NCI-H1694 (cell line): Measurements from ENCODE around the gene PRG3.
A peak's percentile ranks its signal among the peaks of the same experiment; 100 is the strongest.
"Not testable (repeated sequence)": the region's sequence is repeated elsewhere in the genome, so short reads cannot be mapped to it uniquely, and the experiment has no call there.

Experiments
- DNase-seq: peaks from one replicate; lab custom pipeline; 2025; lab: John Stamatoyannopoulos, UW

Gene PRG3

DNA sequence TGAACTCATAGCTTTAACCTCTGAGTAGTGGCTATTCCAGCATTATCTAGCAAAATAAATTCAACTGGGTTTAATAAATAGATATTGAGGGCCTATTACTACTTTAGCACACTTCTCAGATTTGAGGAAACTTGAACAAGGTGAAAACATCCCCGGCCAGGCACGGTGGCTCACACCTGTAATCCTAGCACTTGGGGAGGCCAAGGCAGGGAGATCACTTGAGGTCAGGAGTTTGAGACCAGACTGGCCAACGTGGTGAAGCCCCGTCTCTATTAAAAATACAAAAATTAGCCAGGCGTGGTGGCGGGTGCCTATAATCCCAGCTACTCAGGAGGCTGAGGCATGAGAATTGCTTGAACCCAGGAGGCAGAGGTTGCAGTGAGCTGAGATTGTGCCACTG lies 44.1 kb downstream of the PRG3 start:
- not testable (repeated sequence) for DNase-seq

- DNase-seq, result no peak
Measured at GRCh38 chr11:57336111-57336666, 44.8 kb downstream of the PRG3 start.

DNA sequence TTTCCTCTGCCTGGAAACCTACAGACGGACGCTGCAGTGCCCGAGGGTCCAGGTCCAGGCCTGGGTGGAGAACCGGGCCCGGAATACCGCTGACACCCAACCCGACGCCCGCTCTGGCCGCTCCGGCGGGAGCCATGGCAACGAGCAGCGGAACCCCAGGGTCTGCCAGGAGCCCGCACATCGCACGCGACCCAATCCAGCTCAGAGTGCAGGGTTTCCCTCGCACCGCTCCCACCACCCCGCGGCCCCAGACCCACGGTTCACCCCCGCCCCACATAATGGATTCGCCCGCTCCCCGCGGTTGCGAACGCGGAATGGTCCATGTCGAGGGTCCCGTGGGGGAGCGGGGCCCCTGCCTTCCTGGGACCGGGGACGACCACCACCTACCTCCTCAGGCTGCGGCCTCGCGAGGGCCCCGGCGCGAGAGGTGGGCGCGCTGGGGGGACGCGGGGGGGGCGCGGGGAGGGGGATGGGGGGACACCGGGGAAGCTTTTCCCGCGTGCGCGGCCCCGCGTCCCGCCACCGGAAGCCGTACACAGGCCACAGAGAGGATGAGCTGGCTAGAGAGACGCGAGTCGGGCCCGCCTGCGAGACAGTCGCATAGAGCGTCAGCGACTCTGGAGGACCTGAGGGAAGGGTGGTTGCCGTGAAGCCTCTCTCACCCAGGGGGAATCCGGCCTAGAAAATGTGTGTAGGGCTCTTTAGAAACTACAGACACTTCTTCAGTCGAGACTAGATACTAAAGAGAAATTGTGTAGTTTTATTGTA lies 45.4 kb downstream of the PRG3 start, which contains the start of gene SSRP1:
Gene SSRP1 (minus strand): TSS at position 550 of the 768 bp plus-strand sequence. CDS start 771 bp downstream, outside the sequence.
- DNase-seq, result peak; percentile 57

DNA sequence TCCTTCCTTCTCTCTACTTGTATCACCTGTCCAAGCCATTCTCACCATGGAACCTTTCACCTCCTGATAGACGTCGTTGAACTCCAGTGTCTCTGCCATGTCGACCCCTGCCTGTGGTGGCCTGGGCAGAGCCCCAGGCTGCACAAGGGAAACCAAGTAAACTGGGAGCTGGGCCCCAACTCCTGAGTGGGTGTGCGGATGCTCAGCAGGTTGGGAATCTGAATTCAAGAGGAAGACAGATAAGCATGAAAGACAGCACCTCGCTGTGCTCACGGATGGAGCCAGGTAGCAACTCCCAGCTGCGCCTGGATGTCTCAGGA lies 46.0 kb downstream of the PRG3 start:
- DNase-seq, result no peak

- no peak for DNase-seq
Measured at GRCh38 chr11:57332694-57333440, 48.1 kb downstream of the PRG3 start.

DNA sequence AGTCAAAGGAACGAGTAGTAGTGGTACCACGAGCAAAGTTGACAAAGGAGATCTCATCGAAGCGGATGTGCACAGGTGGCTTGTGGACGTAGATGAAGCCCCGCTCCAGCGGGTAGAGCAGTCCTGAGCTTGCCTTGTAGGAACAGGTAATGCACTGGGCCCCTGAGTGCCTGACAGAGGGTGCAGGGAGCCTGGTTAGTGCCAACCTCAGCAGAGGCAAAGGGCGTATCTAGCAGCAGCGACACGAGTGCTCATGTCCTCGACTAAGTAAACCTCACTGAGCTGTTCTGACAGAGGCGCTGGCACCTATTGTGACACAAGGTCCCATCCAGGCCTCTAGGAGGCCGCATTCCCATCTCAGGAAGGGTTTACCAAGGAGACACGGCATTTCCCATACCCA lies 49.2 kb downstream of the PRG3 start:
- no peak for DNase-seq

GRCh38 chr11:57330029-57330428 lies 50.9 kb downstream of the PRG3 start:
- DNase-seq, result no peak

- DNase-seq, result no peak
Measured at GRCh38 chr11:57327721-57328120, 53.2 kb downstream of the PRG3 start.
